ENCODE measurements around the gene KLHL14.

GRCh38 chr18:32677578-32677977, 95.2 kb downstream of the KLHL14 start:
- TF ChIP-seq REST (IDR thresholded peaks at IDR 0.05; ENCODE audit: insufficient read depth in 1 of 2, low read depth in 2 of 2, low read length in 2 of 2): no peak
- TF ChIP-seq TAF1 (IDR thresholded peaks at IDR 0.05; ENCODE audit: borderline replicate concordance, insufficient read depth, low read length): no peak

Data from PFSK-1 (cell line).